ENCODE data around the gene PDGFB.

Gene PDGFB

DNA sequence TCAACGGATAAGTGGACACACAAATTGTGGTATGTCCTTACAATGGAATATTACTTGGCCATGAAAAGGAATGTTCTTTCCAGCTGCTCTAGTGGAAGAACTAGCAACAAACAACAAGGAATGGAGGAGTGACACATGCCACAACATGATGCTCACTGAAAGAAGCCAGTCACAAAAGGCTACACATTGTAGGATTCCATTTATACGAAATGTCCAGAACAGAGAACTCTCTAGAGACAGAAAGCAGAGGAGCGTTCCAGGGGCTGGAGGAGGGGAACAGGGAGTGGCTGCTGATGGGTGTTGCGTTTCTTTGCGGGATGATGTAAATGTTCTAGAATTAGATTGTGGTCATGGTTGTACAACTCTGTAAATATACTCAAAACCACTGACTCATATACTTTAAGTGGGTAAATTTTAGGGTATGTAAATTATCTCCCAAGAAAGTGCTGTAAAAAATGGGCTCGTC is 32.4 kb upstream of the PDGFB start:
- peak; percentile 18 for DNase-seq (ENCODE audit: low read depth)
- no peak overlapping the region for H3K4me3 ChIP-seq (ENCODE audit: control insufficient read depth, low read depth, low read length)
- TF ChIP-seq, protein P1, sequence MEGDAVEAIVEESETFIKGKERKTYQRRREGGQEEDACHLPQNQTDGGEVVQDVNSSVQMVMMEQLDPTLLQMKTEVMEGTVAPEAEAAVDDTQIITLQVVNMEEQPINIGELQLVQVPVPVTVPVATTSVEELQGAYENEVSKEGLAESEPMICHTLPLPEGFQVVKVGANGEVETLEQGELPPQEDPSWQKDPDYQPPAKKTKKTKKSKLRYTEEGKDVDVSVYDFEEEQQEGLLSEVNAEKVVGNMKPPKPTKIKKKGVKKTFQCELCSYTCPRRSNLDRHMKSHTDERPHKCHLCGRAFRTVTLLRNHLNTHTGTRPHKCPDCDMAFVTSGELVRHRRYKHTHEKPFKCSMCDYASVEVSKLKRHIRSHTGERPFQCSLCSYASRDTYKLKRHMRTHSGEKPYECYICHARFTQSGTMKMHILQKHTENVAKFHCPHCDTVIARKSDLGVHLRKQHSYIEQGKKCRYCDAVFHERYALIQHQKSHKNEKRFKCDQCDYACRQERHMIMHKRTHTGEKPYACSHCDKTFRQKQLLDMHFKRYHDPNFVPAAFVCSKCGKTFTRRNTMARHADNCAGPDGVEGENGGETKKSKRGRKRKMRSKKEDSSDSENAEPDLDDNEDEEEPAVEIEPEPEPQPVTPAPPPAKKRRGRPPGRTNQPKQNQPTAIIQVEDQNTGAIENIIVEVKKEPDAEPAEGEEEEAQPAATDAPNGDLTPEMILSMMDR (IDR thresholded peaks at IDR 0.05; ENCODE audit: control insufficient read depth, insufficient read depth, low read depth, low read length, missing control alignments), result no peak

DNA sequence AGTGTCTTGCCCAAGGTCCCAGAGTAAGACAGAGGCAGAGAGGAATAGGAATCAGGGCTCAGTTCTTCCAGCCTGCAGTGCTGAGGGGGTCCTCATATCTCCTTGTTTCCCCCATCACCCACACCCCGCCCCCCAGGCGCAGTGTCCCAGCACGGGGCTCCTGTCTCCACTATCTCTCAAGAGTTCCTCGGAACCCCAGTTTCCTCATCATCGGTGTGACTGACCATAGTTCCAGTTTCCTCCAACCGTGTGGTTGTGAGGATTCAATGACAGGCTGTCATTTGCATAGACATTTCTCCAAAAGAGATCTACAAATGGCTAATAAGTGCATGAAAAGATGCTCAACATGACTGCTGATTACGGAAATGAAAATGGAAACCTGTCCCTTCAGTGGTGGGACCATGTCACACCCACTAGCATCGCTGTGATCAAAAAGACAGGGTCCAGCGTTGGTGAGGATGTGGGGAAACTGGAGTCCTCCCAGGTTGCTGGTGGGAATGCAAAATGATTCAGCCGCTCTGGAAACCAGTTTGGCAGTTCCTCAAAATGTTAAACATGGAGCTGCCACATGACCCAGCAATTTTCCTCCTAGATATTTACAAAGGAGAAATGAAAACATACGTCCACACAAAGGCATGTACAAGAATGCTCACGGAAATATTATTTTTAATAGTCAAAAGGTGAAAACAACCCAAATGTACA is 31.8 kb upstream of the PDGFB start:
- DNase-seq (ENCODE audit: low read depth), result no peak
- TF ChIP-seq, protein P1 (IDR thresholded peaks at IDR 0.05; ENCODE audit: control insufficient read depth, insufficient read depth, low read depth, low read length, missing control alignments), result no peak
- no peak overlapping the region for H3K4me3 ChIP-seq (ENCODE audit: control insufficient read depth, low read depth, low read length)

DNA sequence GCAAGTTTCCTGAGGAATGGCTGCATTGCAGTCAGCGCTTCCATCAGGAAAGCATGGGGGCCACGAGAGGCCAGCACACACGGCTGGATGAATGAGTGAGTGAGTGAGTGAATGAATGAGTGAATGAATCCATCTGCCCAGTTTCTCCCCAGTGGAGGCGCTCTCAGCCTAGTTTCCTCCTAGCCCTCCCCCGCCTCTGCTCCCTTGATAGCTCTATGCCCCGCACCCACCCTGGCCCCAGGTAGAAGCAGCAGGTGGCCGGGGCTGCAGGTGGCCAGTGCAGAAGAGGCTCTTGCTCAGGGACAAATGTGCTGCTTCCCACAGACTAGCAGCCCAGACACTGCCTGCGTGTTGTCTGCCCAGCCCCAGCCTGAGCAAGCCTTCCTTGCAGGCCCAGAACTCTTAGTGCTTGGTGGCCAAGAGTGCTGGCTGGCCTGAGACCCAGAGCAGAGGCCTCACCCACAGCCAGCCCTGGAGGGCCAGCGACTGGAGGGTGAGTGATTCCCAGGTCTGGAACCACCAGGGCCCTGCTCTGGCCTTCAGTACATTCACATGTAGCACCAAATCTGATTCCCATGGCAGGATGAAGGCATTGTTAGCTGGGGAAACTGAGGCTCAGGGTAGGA is 31.1 kb upstream of the PDGFB start:
- TF ChIP-seq, protein P1 (IDR thresholded peaks at IDR 0.05; ENCODE audit: control insufficient read depth, insufficient read depth, low read depth, low read length, missing control alignments), result no peak
- no peak overlapping the region for H3K4me3 ChIP-seq (ENCODE audit: control insufficient read depth, low read depth, low read length)
- DNase-seq (ENCODE audit: low read depth), result no peak

DNA sequence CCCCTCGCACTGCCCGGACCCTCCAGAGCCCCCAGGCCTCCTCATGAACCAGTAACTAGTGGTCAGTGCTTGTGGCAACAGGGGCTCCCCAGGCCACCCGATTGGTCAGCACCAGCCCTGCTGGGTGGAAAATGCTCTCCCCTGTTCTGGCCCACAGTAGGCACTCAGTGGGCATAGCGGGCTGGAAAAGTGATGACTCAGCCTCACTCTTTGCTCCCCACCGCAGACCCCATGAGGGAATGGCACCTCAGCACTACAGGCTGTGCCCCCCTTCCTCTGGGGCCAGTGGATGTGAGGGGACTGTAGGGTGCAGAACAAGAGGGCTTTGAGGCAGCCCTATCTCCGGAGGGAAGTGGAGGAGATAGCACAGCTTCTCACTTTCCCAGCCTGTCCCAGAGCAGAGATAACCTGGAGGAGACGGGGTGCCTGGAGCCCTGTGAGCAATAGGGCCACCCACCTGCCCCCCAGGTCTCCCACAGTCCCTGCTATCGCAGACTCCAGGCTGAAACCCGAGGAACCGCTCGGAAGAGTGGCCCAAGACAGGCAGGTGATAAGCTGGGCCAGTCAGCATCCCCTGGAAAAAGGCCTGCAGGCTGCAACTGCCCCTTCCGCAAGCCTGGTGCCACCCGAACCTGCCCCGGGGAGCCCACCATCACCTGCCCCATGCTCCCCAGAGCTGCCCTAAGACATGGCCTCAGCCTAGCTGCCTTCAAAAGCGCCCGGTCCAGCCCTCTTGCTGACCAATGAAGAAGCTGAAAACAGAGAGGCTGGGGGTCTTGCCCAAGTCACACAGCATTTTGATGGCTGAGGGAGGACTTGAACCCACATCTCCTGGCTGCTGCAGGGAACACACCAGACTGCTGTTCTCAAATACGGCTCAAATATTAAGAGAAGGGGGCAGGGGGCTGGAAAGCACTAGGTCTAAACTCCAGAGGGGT is 29.4 kb upstream of the PDGFB start:
- TF ChIP-seq, protein P1 (IDR thresholded peaks at IDR 0.05; ENCODE audit: control insufficient read depth, insufficient read depth, low read depth, low read length, missing control alignments), result no peak
- H3K4me3 ChIP-seq (ENCODE audit: control insufficient read depth, low read depth, low read length), result no peak overlapping the region
- no peak for DNase-seq (ENCODE audit: low read depth)

DNA sequence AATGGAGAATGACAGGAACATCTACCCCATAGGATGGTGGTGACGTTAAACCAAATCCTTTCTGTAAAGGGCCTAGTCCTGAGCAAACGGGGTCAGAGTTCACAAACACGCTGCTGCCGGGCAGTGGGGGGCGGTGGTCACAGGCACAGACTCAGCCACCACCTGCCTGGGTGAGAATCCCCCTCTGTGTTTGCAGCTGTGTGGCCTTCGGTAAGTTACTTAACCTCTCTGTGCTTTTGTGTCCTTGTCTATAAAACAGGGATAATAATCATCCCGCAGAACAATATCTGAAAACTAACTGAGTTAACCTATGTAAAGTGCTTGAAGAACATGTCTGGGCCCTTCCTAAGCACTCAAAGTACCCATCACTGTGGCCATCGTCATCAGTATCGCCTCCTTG is 26.0 kb upstream of the PDGFB start:
- H3K4me3 ChIP-seq (ENCODE audit: control insufficient read depth, low read depth, low read length), result no peak overlapping the region
- TF ChIP-seq, protein P1 (IDR thresholded peaks at IDR 0.05; ENCODE audit: control insufficient read depth, insufficient read depth, low read depth, low read length, missing control alignments), result no peak
- no peak for DNase-seq (ENCODE audit: low read depth)

DNA sequence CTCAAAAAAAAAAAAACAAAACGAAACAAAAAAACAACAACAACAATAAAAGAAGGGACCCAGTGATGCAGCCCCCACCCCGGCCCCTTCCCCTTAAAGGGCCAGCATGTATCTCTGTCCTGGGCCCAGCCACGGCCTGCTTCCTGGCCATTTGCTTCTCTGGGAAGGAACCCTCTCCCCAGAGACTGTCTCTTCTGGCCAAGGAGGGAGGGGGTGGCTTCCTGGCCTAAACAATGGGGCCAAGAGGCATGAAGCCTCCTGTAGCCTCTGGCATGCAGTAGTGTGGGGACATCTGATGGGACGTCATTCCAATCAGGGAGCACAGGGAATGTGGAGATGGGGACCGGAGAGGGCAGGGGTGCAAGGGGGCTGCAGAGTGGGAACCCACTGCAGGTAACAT is 25.5 kb upstream of the PDGFB start:
- TF ChIP-seq, protein P1 (IDR thresholded peaks at IDR 0.05; ENCODE audit: control insufficient read depth, insufficient read depth, low read depth, low read length, missing control alignments), result no peak
- no peak for DNase-seq (ENCODE audit: low read depth)

More for the DNA sequence above, 25.5 kb upstream of the PDGFB start:
- no peak overlapping the region for H3K4me3 ChIP-seq (ENCODE audit: control insufficient read depth, low read depth, low read length)

Data from AG09309 (cell line).